Esophagus squamous epithelium (tissue), 4 donors: ENCODE results near the gene SPATA31D4.

Experiments used
- CTCF ChIP-seq, 6 experiments: fragments of 450-650 bp in 4 of 6; fragments of 200-600 bp in 2 of 6; sonication (generic) in 2 of 6; IDR thresholded peaks; one replicate each; pipeline ENCODE4 v1.5.1; 2016 to 2019; ENCODE audit warnings: antibody characterized with exemption in 6 of 6, mild to moderate bottlenecking in 4 of 6, moderate library complexity in 4 of 6
- POLR2A ChIP-seq, 4 donors: fragments of 450-650 bp; IDR thresholded peaks; one replicate each; pipeline ENCODE4 v1.6.1; 2017; ENCODE audit warnings: antibody characterized with exemption in 4 of 4, mild to moderate bottlenecking in 4 of 4, moderate library complexity in 3 of 4

- TF ChIP-seq CTCF (IDR thresholded peaks at IDR 0.05) (no peak), POLR2A (IDR thresholded peaks at IDR 0.05) (no peak)
Observed at GRCh38 chr9:81885602-81886001, 42.6 kb upstream of the SPATA31D4 start.
